ENCODE results near the gene ZC3H18. TPM values are rescaled to one million over a fixed set of nuclear protein-coding genes. Genes with fewer than 3 reads are reported as not detected.

The ZC3H18 gene
- total RNA-seq: 13.9 TPM

DNA sequence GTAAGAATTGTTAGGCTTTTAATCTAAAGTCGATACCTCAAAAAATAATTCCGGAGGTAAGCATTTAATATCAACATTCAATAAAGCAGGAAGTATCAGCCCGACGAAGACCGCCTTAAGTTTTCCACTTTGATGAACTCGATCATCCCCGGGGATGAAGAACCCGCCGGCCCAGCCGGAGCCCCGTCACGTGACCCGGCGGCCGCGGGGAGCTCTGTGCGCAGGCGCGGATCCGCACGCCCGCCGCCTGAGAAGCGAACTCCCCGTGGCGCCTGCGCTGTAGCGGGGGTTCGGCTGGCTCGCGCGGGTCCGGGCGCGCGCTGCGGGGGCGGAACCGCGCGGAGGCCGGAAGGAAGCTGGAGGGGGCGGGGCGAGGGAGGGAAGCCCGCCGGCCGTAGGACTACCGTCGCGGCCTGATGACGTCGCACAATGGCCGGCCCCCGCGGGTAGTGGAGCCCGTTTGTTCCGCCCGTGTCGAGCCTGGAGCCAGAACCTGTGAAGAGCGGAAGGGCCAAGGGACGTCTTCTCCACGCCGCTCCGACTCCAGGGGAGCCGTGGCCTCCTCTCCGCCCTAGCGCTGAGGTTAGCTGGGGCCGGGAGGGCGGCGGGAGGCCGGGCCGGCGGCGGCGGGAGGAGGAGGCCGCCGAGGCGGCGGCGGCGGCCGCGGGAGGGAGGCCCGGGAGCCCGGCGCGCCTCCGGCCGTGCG is at the start of gene ZC3H18:
Gene ZC3H18, plus strand, starts transcription at position 419 of the 706 bp plus-strand sequence. CDS start 6,721 bp downstream, outside the sequence.
- FAIRE-seq (no peak), DNase-seq (ENCODE audit: low spot score in 2 of 2) (peak; percentile 99)

DNA sequence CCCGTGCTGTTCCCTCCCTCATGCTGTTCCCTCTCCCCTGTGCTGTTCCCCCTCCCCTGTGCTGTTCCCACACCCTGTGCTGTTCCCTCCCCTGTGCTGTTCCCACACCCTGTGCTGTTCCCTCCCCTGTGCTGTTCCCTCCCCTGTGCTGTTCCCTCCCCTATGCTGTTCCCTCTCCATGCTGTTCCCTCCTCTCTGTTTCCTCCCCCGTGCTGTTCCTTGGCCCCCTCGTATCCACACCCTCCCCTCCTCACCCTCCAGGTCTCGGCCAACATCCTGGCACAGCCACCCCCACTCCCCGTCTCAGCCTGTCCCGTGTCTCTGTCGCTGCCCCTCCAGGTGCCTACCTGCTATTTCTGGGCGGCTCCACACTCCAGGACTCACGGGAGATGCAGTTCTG is 48.5 kb upstream of the ZC3H18 start:
- FAIRE-seq (no peak), DNase-seq (ENCODE audit: low spot score in 2 of 2) (no peak)

DNA sequence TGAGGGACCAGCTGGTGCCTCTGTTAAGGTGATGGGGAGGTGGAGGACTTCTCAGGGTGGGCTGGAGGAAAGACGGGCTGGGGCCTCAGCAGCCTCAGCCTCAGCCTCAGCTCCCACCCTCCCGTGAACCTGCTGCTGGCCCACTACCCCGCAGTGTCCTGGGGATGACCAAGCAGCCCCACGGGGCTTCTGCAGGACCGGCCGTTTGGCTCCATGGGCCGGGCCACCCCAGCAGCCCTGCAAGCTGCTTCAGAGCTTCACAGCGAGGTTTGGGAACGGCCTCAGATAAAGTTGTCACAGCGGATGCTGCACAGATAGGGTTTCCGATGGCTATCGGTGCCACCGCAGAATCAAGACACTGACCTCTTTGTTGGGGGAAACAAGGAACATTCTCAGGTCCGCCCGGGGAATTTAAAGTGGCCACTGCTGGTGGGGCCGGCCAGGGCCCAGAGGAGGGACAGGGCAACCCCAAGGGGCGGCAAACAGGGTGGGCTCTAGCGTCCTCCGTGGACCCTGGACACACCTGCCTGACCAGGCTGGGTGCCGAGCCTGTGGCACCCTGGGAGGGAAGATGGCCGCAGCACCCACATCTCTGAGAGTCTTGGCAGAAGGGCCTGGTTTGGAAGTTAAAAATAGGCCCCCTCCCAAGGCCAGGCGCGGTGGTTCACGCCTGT is 47.8 kb upstream of the ZC3H18 start:
- FAIRE-seq (no peak), DNase-seq (ENCODE audit: low spot score in 2 of 2) (no peak)

DNA sequence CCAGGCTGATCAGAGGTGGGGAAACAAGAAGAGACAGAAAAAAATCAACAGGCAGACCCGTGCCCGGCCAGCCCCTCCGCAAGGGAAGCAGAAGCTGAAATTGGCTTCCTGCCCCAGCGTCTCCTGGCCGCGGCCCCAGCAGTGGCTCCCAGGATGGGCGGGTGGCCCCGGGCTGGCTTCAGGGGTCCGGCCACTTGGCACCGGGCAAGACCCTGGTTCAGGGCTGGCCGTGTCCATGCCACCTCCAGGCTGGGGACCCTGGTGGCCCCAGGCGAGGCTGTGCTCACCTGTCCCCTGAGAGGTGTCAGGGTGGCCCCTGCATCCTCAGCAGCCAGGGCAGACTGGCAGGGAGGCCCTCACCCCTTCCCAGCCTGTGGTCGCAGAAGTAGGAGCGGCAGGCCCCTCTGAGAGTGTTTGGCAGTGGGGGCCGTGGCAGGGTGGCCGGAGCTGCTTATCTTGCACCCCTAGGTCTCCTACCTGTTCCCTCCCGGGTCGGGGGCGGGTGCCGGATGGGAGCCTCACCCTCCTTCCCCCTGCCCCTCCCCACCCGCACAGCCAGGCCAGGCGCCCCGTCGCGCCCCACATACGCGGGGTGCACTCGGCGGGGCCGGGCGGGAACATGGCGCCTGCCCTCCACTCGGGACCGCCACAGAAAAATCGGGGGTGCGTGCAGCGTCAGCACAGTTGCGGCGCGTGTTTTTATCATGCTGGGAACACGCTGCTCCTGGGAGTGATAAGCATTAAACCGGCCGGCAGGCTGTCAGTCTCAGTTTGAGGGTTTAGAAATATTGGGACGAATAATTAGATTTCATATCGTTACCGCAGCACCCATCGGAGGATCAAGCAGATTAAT is 46.7 kb upstream of the ZC3H18 start:
- DNase-seq (ENCODE audit: low spot score in 2 of 2): no peak
- FAIRE-seq: no peak

DNA sequence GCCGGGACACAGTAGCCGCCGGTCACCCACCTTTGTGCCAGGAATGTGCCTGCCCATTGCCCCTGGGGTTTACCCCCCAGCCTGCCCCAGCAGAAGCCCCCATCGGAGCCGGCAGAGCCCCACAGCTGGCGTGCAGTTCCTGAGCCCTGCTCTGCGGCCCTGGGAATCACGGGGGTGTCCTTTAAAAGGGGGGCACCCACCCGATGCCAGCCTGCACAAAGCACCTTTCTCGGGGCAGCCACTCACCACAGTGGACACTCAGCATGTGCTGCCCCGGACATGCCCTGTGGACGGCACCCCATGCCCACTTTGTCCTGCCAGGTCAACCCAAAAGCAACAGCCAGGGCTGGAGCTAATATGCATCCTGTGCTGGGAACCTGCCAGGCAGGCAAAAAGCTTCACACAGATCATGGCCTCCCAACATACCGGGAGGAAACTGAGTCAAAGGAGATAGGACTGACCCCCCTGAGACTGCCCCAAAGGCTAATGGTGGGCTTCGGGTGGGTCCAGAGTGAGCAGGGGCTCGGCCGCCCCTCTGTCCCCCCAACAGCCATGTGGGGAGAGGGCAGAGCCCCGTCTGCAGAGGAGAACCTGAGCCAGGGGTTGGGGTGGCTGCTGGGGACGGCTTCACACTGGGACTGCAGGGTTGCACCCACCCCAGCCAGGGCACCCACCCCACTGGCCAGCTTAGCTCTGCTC is 45.8 kb upstream of the ZC3H18 start:
- DNase-seq (ENCODE audit: low spot score in 2 of 2) (no peak), FAIRE-seq (no peak)

DNA sequence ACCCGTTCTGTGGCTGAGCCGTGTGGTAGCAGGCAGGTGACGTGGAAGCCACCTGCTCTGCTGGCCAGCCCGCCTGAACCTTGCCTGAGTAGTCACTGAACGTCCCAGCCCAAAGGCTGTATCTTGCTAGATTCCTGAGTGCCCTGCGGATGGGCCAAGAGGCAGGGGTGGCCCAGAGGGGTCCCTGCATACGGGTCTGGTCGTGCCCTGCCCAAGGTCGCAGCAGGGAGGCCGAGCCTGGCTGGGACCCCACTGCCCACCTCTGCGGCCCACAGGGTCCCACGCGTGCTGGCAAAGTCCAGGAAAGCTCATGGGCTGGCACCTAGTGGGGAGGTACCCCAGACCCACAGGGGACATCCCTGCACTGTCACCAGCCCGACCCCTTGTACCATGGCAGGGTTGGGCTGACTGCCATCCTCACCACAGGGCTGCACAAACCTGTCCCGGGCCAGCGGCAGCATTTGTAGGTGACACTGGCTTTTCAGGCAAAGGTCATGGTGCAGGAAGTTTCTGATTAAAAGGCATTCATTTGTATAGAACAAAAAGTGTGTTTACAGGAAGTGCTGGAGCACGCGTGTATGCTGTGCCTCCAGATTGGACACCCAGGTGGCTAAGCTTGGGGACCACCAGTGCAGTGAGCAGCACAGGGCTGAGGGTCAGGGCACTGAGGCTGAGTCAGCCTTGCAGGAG is 45.1 kb upstream of the ZC3H18 start:
- no peak for DNase-seq (ENCODE audit: low spot score in 2 of 2)
- no peak for FAIRE-seq

DNA sequence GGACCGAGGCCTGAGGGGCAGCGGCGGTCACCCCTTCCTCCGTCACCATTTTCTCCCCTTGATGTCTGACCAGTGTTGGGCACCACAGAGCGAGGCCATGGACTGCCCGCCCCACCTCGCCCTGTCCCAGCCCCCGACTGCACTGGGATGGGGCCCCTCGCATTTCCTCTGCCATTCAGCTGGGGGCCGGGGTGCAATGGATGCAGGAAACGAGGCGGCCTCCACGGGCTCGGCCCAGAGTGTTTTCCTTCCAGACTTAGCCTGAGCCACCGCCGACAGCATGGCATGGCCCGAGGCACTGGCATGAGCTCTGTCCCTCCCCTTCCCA is 44.6 kb upstream of the ZC3H18 start:
- FAIRE-seq: no peak
- DNase-seq (ENCODE audit: low spot score in 2 of 2): no peak

DNA sequence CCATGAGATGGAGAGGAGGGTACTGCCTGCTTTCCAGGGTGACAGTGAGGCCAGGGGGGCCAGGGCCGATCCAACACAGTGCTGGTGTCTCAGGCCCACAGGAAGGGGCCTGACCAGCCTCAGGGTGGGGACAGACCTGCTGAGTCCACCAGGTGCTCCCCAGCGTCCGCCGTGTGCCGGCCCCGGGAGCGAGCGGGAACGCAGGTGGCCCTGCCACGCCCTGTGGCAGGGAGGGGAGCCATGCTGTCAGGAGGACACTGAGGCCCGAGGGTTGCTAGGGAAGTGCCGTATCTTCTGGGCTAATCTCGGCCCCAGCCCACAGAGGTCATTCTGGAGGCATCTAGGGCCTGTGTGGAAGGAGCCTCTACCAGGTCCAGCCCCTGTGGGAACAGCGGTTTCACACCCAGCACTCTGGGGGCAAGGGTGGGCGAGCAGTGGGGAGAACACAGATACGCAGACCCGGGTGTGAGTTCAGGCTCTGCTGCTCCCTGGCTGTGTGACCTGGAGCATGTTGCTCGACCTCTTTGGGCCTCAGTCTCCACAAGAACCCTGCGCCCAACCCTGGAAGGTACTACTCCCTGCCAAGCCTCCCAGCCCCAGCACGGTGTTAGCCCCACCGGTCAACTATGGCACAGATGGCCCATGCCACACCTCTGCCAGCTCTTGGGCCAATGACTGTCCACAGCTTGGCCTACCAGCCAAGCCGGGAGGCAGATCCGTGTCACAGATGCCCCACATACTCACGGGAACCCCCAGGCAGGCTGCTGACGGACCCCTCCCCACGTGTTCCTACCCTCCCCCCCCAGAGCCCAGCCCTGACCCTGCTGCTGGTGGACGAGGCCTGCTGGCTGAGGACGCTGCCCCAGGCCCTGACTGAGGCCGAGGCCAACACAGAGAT is 43.9 kb upstream of the ZC3H18 start:
- no peak for FAIRE-seq
- DNase-seq (ENCODE audit: low spot score in 2 of 2): no peak

DNA sequence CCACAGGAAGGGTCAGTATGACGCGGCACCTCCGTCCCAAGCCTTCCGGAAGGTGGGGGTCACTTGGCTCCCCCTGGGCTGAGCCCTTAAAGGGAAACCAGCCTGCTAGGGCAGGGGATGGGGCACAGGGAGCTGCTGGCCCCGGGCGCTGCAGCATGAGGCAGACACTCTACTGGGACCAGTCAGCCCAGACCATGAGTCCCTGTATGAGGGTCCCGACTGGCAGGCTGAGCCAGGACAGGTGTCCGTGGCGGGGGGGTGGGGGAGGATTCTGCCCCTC is 43.4 kb upstream of the ZC3H18 start:
- no peak for FAIRE-seq
- DNase-seq (ENCODE audit: low spot score in 2 of 2): no peak

DNA sequence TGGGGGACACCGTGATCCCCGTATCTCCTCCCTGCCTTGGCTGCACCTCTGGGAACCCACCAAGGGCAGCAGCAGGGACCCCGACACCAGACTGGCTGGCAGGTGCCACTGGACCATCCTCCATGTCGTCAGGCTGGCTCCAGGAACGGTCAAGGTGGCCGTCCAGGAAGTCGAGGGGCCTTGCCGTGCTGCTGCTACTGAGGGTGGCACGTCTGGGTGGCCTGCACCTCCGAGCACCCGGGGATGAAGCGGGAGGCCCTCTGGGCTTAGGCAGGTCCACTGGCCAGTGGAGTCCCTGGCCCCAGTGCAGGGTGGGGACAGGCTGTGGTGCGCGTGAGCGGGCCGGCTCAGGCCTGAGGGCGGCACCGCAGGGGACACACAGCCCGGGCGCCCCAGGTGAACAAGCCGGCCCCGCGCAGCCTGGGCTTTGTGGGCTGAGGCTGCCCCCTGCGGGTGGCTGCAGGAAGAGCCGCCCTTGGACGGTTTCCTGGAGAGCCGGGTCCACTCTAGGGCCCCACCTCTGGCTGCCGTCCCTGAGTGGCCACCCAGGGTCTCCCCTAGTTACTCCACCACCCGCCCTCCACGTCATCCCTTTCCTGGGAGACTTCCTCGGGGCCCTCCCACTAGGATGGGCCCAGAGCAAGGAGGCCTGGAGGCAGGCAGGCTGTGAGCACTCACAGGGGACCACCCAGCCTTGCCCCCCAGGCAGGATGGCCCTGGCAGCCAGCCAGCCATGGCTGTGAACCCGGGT is 42.8 kb upstream of the ZC3H18 start:
- no peak for FAIRE-seq
- peak; percentile 79 to 85 for DNase-seq (ENCODE audit: low spot score in 2 of 2)

DNA sequence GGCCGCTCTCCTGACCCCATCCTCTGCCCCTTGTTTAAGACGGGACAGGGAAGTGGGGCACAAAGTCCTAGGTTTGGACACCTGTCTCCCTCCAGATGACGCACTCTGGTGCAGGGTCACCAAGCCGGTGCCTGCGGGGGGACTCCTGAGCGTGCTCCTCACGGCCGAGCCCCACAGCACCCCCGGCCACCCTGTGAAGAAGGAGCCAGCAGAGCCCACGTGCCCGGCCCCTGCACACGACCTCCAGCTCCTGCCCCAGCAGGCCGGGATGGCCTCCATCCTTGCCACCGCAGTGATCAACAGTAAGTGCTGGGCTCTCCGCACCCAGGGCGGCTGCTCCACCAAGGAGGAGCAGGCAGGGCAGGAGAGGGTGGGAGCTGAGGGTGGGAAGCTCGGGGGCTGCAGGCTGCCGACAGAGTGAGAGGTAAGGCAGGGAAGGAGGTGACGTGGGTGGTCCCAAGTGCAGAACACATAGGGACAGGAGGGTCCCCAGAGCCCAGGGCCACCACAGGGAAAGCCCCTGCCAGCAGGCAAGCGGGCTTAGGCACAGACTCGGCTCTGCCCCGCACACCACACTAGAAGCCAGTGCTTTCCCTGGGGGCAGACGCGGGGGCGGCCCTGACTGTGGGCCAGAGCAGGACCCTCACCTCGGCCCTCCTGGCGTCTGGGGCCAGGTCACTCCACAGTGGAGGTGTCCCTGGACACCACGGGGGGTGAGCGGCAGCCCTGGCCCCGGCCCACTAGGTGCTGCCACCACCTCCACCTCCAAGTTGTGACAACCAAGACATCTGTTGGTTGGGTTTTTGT is 42.1 kb upstream of the ZC3H18 start:
- FAIRE-seq: no peak
- no peak for DNase-seq (ENCODE audit: low spot score in 2 of 2)

DNA sequence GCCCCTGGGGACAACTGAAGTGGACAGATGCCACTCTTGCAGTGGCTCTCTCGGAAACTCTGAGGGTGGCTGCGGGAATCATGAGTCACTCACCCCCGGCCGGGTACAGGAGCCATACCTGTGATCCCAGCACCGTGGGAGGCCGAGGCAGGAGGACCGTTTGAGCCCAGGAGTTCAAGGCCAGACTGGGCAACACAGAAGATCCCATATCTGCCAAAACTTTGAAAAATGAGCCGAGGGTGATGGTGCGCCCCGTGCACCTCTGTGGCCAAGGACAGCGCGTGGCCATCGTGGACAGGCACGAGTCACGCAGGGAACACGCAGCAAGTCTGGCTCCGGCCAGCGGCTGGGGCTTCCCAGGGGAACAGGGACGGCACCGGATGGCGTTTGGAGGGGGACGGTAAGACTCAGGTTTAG is 41.3 kb upstream of the ZC3H18 start:
- DNase-seq (ENCODE audit: low spot score in 2 of 2) (no peak), FAIRE-seq (no peak)

DNA sequence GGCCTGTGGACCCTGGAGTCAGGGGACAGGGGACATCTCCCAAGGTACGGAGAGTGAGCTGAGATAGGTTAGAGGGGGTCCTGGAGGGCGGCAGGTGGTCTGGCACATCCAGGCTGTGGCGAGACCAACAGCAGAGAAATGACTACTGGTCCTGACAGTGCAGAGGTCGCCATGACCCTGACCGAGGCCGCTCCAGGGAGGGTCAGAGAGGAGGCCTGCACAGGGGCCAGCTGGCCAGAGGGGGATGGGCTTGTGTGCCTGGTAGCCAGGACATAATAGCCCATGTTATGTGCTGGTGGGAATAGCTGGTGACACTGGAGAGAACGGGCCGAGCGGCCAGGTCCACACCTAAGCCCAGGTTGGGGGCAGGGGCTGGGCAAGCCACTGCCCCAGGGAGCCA is 40.6 kb upstream of the ZC3H18 start:
- DNase-seq (ENCODE audit: low spot score in 2 of 2) (no peak), FAIRE-seq (no peak)

DNA sequence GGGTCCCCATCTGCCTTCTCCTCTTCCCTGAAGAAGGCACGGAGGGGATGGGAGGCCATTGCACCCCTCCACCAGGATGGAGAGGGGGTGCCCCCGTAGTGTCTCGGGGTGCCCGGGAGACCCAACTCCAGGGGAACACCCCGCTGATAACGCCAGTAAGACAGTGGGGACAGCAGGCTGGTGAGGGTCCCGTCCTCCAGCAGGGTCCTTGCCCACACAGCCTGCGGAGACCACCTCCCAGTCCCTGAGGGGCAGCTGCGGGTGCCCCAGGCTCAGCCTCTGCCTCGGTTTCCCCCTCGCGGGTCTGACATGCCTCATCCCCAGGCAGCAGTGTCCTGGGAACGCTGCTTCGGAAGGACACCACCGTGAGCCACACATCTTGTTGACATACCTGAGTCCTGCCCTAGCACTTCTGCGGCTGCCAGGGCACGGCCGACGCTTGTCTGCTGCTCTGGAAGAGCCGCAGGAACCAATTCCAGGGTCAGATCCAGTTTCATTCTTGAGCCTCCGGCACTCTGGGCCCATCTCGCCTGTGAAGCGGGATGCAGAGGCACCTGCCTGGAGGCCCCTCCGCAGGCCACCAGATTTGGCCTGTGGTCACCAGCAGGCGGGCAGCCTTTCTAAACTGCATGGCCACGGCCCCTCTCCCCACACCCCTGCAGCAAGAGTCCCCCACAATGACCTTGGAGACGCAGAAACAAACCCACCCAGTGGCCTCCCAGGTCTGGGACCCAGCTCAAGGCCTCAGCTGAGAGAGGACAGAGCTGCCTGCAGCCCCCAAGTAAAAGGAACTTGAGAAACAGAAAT is 39.9 kb upstream of the ZC3H18 start:
- FAIRE-seq: no peak

DNA sequence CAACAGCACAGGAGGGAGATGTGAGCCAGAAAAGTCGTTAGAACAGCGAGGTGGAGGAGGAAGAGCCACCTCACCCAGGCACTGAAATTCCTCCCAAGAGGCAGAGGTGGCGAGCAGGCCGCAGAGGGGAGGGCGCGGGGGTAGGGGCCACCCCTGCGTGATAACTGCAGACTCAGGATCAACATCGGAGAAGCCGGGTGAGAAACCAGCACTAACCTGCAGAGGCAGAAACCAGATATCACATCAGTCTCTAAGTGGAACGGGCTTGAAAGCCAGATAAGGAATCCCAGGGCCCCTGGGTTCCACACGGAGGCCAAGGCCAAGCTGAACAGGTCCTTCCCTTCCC is 39.4 kb upstream of the ZC3H18 start:
- DNase-seq (ENCODE audit: low spot score in 2 of 2) (no peak), FAIRE-seq (no peak)

More for the DNA sequence above, 39.9 kb upstream of the ZC3H18 start:
- no peak for DNase-seq (ENCODE audit: low spot score in 2 of 2)

DNA sequence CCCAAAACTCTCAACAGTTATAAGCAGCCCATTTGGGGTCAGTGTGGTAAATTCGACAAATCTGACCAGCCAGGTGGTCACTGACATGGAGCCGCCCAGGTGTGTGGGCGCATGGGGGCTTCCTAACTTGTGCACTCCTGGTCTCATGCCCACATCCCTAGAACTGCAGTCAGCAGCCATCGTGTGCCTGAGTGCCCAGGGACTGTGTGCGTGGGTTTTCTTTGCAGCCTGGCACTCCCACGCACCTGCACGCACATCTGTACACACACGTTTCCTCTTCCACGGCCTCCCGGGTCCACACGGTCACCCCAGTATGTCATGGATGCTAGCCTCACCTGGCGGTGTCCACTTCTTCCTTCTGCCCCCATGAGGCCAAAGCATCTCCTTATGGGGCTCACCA is 38.9 kb upstream of the ZC3H18 start:
- FAIRE-seq (no peak), DNase-seq (ENCODE audit: low spot score in 2 of 2) (no peak)

DNA sequence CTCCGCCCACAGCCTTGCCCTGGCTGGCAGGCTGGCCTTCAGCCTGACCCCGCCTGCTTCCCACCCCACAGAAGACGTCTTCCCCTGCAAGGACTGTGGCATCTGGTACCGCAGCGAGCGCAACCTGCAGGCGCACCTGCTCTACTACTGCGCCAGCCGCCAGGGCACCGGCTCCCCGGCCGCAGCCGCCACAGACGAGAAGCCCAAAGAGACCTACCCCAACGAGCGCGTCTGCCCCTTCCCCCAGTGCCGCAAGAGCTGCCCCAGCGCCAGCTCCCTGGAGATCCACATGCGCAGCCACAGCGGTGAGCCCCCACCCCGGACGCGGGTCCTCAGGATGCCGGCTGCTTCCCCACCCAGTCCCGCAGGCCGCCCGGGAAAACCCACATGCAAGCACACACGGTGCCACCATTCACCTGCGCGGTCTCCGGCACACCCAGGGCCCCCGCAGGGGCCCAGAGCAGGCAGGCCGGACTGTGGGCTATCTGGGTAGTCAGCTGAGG is 38.2 kb upstream of the ZC3H18 start:
- no peak for FAIRE-seq
- DNase-seq (ENCODE audit: low spot score in 2 of 2): no peak
